Neural cell (in vitro differentiated cells): ENCODE results near the gene ATE1. TPM values are rescaled to one million over a fixed set of nuclear protein-coding genes. Genes with fewer than 3 reads are reported as not detected.

ENCODE experiments used
- H2AFZ ChIP-seq: fragments of 200-600, 300-800 bp; sonication (generic), shearing (Covaris generic); 2 replicates; pipeline ENCODE4 v1.6.0; 2014; ENCODE audit warnings: low read depth, mild to moderate bottlenecking, antibody characterized with exemption, low read length, moderate library complexity
- H3F3A ChIP-seq: fragments of 200-600 bp; shearing (Covaris generic); 2 replicates; pipeline ENCODE4 v1.6.1; 2016; ENCODE audit warnings: mild to moderate bottlenecking, moderate library complexity, mixed read lengths, antibody characterized with exemption, low read length; ENCODE audit not compliant: insufficient read depth, poor library complexity, severe bottlenecking
- H3K27ac ChIP-seq: fragments of 200-600, 300-800 bp; sonication (generic), shearing (Covaris generic); 2 replicates; pipeline ENCODE4 v1.5.1; 2014; ENCODE audit warnings: mild to moderate bottlenecking, low read length, moderate library complexity
- H3K27me3 ChIP-seq: fragments of 300-800, 200-600 bp; sonication (generic), shearing (Covaris generic); 2 replicates; pipeline ENCODE4 v1.6.0; 2014; ENCODE audit warnings: mild to moderate bottlenecking, low read depth, low read length, moderate library complexity; ENCODE audit not compliant: insufficient read depth
- H3K36me3 ChIP-seq: fragments of 300-800, 200-600 bp; sonication (generic), shearing (Covaris generic); 2 replicates; pipeline ENCODE4 v1.5.1; 2014; ENCODE audit warnings: mild to moderate bottlenecking, antibody characterized with exemption, low read length, moderate library complexity; ENCODE audit not compliant: insufficient read depth
- H3K4me2 ChIP-seq: fragments of 300-800, 200-600 bp; sonication (generic), shearing (Covaris generic); 2 replicates; pipeline ENCODE4 v1.6.0; 2014; ENCODE audit warnings: mild to moderate bottlenecking, low read length
- H3K4me3 ChIP-seq: fragments of 300-800, 200-600 bp; sonication (generic), shearing (Covaris generic); 2 replicates; pipeline ENCODE4 v1.5.1; 2014; ENCODE audit warnings: mild to moderate bottlenecking, low read length, moderate library complexity
- H3K79me2 ChIP-seq: fragments of 200-600 bp; shearing (Covaris generic); replicated peaks from 2 replicates; pipeline ENCODE4 v1.6.0; 2014; ENCODE audit warnings: mild to moderate bottlenecking, low read length, moderate library complexity; ENCODE audit not compliant: insufficient read depth
- H3K9ac ChIP-seq: fragments of 300-800, 200-600 bp; sonication (generic), shearing (Covaris generic); 2 replicates; pipeline ENCODE4 v1.6.1; 2016; ENCODE audit warnings: mild to moderate bottlenecking, low read length, mixed read lengths
- H3K9me2 ChIP-seq: fragments of 200-600 bp; shearing (Covaris generic); 2 replicates; pipeline ENCODE4 v1.6.1; 2016; ENCODE audit warnings: mild to moderate bottlenecking, low read length, mixed read lengths; ENCODE audit not compliant: insufficient read depth
- H3K9me3 ChIP-seq: fragments of 200-600, 300-800 bp; sonication (generic), shearing (Covaris generic); 2 replicates; pipeline ENCODE4 v1.6.1; 2016; ENCODE audit warnings: mild to moderate bottlenecking, mixed run types, low read length, moderate library complexity, mixed read lengths
- H4K20me1 ChIP-seq: fragments of 200-600 bp; shearing (Covaris generic); 2 replicates; pipeline ENCODE4 v1.6.1; 2016; ENCODE audit warnings: mild to moderate bottlenecking, mixed run types; ENCODE audit not compliant: insufficient read depth
- EP300 ChIP-seq: fragments of 450-650 bp; conservative IDR thresholded peaks from 2 replicates; pipeline ENCODE4 v1.6.1; 2014; ENCODE audit warnings: antibody characterized with exemption, mild to moderate bottlenecking, moderate library complexity; ENCODE audit not compliant: poor library complexity, severe bottlenecking
- EZH2 ChIP-seq: fragments of 200-600, 300-800 bp; shearing (Covaris generic), sonication (generic); IDR thresholded peaks from 2 replicates; pipeline ENCODE4 v1.6.1; 2014; ENCODE audit warnings: antibody characterized with exemption, low read length, borderline replicate concordance, mild to moderate bottlenecking; ENCODE audit not compliant: insufficient read depth, poor library complexity, severe bottlenecking
- MXI1 ChIP-seq: fragments of 450-650 bp; conservative IDR thresholded peaks from 2 replicates; pipeline ENCODE4 v1.6.1; 2014; ENCODE audit warnings: antibody characterized with exemption, mild to moderate bottlenecking; ENCODE audit not compliant: poor library complexity, severe bottlenecking
- POLR2AphosphoS5 ChIP-seq: IDR thresholded peaks from 2 replicates; pipeline ENCODE4 v1.6.1; 2012
- RAD21 ChIP-seq: fragments of 450-650 bp; conservative IDR thresholded peaks from 2 replicates; pipeline ENCODE4 v1.6.1; 2014; ENCODE audit warnings: antibody characterized with exemption, mild to moderate bottlenecking, moderate library complexity
- SMC3 ChIP-seq: fragments of 450-650 bp; conservative IDR thresholded peaks from 2 replicates; pipeline ENCODE4 v1.6.1; 2014; ENCODE audit warnings: antibody characterized with exemption, mild to moderate bottlenecking, moderate library complexity; ENCODE audit not compliant: poor library complexity
- TAF1 ChIP-seq: IDR thresholded peaks from 2 replicates; pipeline ENCODE4 v1.6.1; 2012; ENCODE audit warnings: low read depth
- polyA plus RNA-seq: library from polyadenylated mRNA; depleted of rRNA; stranded (reverse); fragments of >200 nt; gene quantifications from 2 replicates; pipeline ENCODE4 v1.2.3, GENCODE V29; 2014
- TF ChIP-seq, protein P1 (sequence below): IDR thresholded peaks from 2 replicates; pipeline ENCODE4 v1.6.1; 2012; ENCODE audit warnings: borderline replicate concordance
- TF ChIP-seq, protein P2 (sequence below): fragments of 450-650 bp; IDR thresholded peaks from 2 replicates; pipeline ENCODE4 v1.5.1; 2014; ENCODE audit warnings: antibody characterized with exemption, mild to moderate bottlenecking, moderate library complexity; ENCODE audit not compliant: poor library complexity, severe bottlenecking

ATE1 gene
- polyA plus RNA-seq, 1 donor from 2014 or later = 23.7 TPM

DNA sequence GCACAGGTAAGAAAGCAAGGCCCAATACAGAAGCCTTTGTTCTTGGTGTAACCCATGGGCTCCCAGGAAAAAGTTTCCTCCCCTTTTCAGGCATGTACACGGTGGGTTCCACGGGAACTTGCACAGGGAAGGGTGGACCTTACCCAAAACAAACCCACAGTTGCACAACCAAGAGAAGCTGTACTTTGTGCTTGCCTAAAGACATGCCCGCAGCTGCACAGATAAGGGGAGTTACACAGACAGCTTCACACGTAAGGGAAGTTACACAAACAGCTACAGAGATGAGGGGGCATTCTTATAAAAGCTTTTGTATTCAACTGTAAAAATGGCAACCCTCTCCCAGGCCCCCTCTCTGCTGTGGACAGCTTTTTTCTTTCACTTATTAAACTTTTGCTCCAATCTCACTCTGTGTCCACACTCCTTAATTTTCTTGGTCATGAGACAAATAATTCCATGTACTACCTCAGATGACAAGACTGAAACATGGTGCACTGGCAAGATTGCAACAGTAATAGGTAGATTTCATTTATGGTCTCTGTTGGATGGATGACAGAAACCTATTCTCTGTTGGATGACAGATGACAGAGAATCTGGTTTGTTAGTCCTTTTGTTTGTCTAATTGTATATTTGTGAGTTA lies 72.9 kb downstream of the ATE1 start:
- Histone ChIP-seq H3K27ac (no peak overlapping the region), H3K9ac (no peak overlapping the region), H3K9me3 (no peaks in the 10 kb centered on the region), H3K36me3 (peaks cover 8% of the 10 kb centered on the region), H3F3A (no peaks in the 10 kb centered on the region), H4K20me1 (no peaks in the 10 kb centered on the region), H3K79me2 (no peaks in the 10 kb centered on the region), H3K4me3 (no peak overlapping the region), H2AFZ (no peak overlapping the region), H3K27me3 (no peaks in the 10 kb centered on the region), H3K9me2 (no peaks in the 10 kb centered on the region), H3K4me2 (no peak overlapping the region)
- no peak for TF ChIP-seq SMC3
- TF ChIP-seq RAD21 = no peak
- no peak for TF ChIP-seq EP300
- TF ChIP-seq TAF1 = no peak
- TF ChIP-seq, protein P1, sequence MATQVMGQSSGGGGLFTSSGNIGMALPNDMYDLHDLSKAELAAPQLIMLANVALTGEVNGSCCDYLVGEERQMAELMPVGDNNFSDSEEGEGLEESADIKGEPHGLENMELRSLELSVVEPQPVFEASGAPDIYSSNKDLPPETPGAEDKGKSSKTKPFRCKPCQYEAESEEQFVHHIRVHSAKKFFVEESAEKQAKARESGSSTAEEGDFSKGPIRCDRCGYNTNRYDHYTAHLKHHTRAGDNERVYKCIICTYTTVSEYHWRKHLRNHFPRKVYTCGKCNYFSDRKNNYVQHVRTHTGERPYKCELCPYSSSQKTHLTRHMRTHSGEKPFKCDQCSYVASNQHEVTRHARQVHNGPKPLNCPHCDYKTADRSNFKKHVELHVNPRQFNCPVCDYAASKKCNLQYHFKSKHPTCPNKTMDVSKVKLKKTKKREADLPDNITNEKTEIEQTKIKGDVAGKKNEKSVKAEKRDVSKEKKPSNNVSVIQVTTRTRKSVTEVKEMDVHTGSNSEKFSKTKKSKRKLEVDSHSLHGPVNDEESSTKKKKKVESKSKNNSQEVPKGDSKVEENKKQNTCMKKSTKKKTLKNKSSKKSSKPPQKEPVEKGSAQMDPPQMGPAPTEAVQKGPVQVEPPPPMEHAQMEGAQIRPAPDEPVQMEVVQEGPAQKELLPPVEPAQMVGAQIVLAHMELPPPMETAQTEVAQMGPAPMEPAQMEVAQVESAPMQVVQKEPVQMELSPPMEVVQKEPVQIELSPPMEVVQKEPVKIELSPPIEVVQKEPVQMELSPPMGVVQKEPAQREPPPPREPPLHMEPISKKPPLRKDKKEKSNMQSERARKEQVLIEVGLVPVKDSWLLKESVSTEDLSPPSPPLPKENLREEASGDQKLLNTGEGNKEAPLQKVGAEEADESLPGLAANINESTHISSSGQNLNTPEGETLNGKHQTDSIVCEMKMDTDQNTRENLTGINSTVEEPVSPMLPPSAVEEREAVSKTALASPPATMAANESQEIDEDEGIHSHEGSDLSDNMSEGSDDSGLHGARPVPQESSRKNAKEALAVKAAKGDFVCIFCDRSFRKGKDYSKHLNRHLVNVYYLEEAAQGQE = no peak
- TF ChIP-seq, protein P2, sequence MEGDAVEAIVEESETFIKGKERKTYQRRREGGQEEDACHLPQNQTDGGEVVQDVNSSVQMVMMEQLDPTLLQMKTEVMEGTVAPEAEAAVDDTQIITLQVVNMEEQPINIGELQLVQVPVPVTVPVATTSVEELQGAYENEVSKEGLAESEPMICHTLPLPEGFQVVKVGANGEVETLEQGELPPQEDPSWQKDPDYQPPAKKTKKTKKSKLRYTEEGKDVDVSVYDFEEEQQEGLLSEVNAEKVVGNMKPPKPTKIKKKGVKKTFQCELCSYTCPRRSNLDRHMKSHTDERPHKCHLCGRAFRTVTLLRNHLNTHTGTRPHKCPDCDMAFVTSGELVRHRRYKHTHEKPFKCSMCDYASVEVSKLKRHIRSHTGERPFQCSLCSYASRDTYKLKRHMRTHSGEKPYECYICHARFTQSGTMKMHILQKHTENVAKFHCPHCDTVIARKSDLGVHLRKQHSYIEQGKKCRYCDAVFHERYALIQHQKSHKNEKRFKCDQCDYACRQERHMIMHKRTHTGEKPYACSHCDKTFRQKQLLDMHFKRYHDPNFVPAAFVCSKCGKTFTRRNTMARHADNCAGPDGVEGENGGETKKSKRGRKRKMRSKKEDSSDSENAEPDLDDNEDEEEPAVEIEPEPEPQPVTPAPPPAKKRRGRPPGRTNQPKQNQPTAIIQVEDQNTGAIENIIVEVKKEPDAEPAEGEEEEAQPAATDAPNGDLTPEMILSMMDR = no peak
- TF ChIP-seq POLR2AphosphoS5 = no peak
- TF ChIP-seq MXI1 = no peak

DNA sequence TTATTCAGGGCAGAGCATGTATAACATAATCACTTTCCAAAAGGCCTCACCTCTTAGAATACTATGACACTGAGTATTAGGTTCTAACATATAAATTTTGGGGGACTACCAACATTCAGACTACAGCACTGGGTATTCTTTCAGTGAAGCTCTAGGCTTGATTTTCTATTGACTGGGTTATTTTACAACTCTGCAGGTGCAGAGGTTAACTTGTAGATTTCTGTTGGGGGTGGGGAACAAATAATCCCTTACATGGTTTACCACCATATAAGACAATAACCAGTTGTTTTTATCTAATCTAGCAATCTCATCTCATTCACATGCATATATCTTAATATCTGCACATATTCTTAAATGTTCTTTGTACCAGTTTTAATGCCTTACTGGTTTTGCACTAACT lies 73.9 kb downstream of the ATE1 start:
- Histone ChIP-seq H3K9me3 (no peaks in the 10 kb centered on the region), H3K79me2 (no peaks in the 10 kb centered on the region), H2AFZ (no peak overlapping the region), H3K36me3 (peaks cover 8% of the 10 kb centered on the region), H4K20me1 (no peaks in the 10 kb centered on the region), H3K27me3 (no peaks in the 10 kb centered on the region), H3K27ac (no peak overlapping the region), H3K9ac (no peak overlapping the region), H3K4me3 (no peak overlapping the region), H3F3A (no peaks in the 10 kb centered on the region), H3K4me2 (no peak overlapping the region), H3K9me2 (no peaks in the 10 kb centered on the region)
- TF ChIP-seq SMC3 (no peak), POLR2AphosphoS5 (no peak), EP300 (no peak), TAF1 (no peak), MXI1 (no peak), EZH2 (no peak), RAD21 (no peak)
- TF ChIP-seq, protein P1 = no peak
- TF ChIP-seq, protein P2 = no peak
